GM18505 (cell line): ENCODE data around the gene BAD.

ENCODE experiments used
- ATAC-seq: cut with Tn5 transposase; IDR thresholded peaks from one replicate; pipeline ENCODE4 v1.9.1; 2021; ENCODE audit not compliant: unreplicated experiment
- POLR2A ChIP-seq: IDR thresholded peaks from 4 replicates; pipeline ENCODE4 v1.6.1; 2011; ENCODE audit warnings: borderline replicate concordance; ENCODE audit not compliant: insufficient read depth, insufficient read length; ENCODE audit errors: extremely low read depth

Gene BAD

GRCh38 chr11:64286801-64287159 is 2.3 kb upstream of the BAD start:
- no peak for TF ChIP-seq POLR2A
- ATAC-seq = no peak

- TF ChIP-seq POLR2A = no peak
- no peak for ATAC-seq
These were observed 1.7 kb upstream of the BAD start for GRCh38 chr11:64285885-64286800.

- peak; percentile 59 for ATAC-seq
- peak; percentile 49 for TF ChIP-seq POLR2A
These were observed 758 bp upstream of the BAD start, which contains the start of gene GPR137 for GRCh38 chr11:64284962-64285884. Gene GPR137 (plus strand): TSS chr11:64285848. CDS start chr11:64286525, 677 bp downstream.

GRCh38 chr11:64283092-64283491 is 1.4 kb downstream of the BAD start:
- no peak for ATAC-seq
- TF ChIP-seq POLR2A = no peak

GRCh38 chr11:64281957-64282770 is 2.3 kb downstream of the BAD start:
- no peak for TF ChIP-seq POLR2A
- no peak for ATAC-seq

- TF ChIP-seq POLR2A = no peak
- ATAC-seq = no peak
These were observed 5.8 kb downstream of the BAD start for GRCh38 chr11:64278576-64279190.

- no peak for ATAC-seq
- TF ChIP-seq POLR2A = no peak
These were observed 7.6 kb downstream of the BAD start for GRCh38 chr11:64276653-64277431.

- TF ChIP-seq POLR2A = no peak
- ATAC-seq = no peak
These were observed 8.6 kb downstream of the BAD start for GRCh38 chr11:64275841-64276240.

- TF ChIP-seq POLR2A = no peak
- no peak for ATAC-seq
These were observed 9.2 kb downstream of the BAD start for GRCh38 chr11:64275031-64275800.

GRCh38 chr11:64269540-64270220 is 14.8 kb downstream of the BAD start:
- peak; percentile 54 for ATAC-seq

GRCh38 chr11:64268893-64269539 is 15.4 kb downstream of the BAD start:
- no peak for TF ChIP-seq POLR2A
- ATAC-seq = peak; percentile 4

More at GRCh38 chr11:64269540-64270220, 14.8 kb downstream of the BAD start:
- peak; percentile 80 for TF ChIP-seq POLR2A
